Activated effector memory CD4-positive, alpha-beta T cell treated with Interleukin-2 at 50 U/mL for 16 hours (primary cell): ENCODE results near the gene NEU1.
"Not testable (repeated sequence)": the region's sequence is repeated elsewhere in the genome, so short reads cannot be mapped to it uniquely, and the experiment has no call there.

ENCODE experiments used
- DNase-seq: peaks from one replicate; pipeline ENCODE4 v3.0.0-alpha.2; 2020

NEU1 gene

GRCh38 chr6:31837369-31838113 lies 25.1 kb downstream of the NEU1 start:
- no peak for DNase-seq

GRCh38 chr6:31836474-31837368 lies 25.9 kb downstream of the NEU1 start:
- no peak for DNase-seq

- no peak for DNase-seq
Measured at GRCh38 chr6:31836047-31836473, 26.6 kb downstream of the NEU1 start.

- peak; percentile 70 for DNase-seq
Measured at GRCh38 chr6:31834367-31835250, 28.0 kb downstream of the NEU1 start.

GRCh38 chr6:31831350-31832215 lies 31.0 kb downstream of the NEU1 start:
- no peak for DNase-seq

GRCh38 chr6:31830886-31831335 lies 31.7 kb downstream of the NEU1 start:
- DNase-seq = no peak

GRCh38 chr6:31829633-31830283 lies 32.9 kb downstream of the NEU1 start:
- no peak for DNase-seq

GRCh38 chr6:31827286-31828079 lies 35.1 kb downstream of the NEU1 start, which contains the start of gene HSPA1B:
HSPA1B (plus strand) TSS chr6:31827738; CDS start chr6:31827951, 213 bp downstream.
- DNase-seq = peak; percentile 87

GRCh38 chr6:31826793-31827285 lies 35.8 kb downstream of the NEU1 start:
- DNase-seq = peak; percentile 35

GRCh38 chr6:31825553-31825952 lies 37.1 kb downstream of the NEU1 start:
- DNase-seq = no peak

- not testable (repeated sequence) for DNase-seq
Measured at GRCh38 chr6:31823592-31824196, 38.9 kb downstream of the NEU1 start.

GRCh38 chr6:31822036-31822821 lies 40.4 kb downstream of the NEU1 start:
- DNase-seq = peak; percentile 52

- DNase-seq = peak; percentile 41
Measured at GRCh38 chr6:31821301-31822035, 41.2 kb downstream of the NEU1 start.

- not testable (repeated sequence) for DNase-seq
Measured at GRCh38 chr6:31820399-31820798, 42.2 kb downstream of the NEU1 start.

GRCh38 chr6:31819871-31820299 lies 42.7 kb downstream of the NEU1 start:
- DNase-seq = no peak

- DNase-seq = not testable (repeated sequence)
Measured at GRCh38 chr6:31817929-31818511, 44.6 kb downstream of the NEU1 start.

- DNase-seq = not testable (repeated sequence)
Measured at GRCh38 chr6:31817133-31817928, 45.3 kb downstream of the NEU1 start.
